HepG2 (cell line): ENCODE data around the gene BST2. TPM values are rescaled to one million over a fixed set of nuclear protein-coding genes. Genes with fewer than 3 reads are reported as not detected.

ENCODE experiments used
- ARNTL ChIP-seq: sonication (generic); formaldehyde crosslinking; IDR thresholded peaks from 2 replicates; pipeline ENCODE4 v1.4.0; 2020; ENCODE audit warnings: mild to moderate bottlenecking, missing genetic modification reagents
- BRD4 ChIP-seq: sonication (generic); formaldehyde crosslinking; IDR thresholded peaks from 2 replicates; pipeline ENCODE4 v1.4.0; 2020; ENCODE audit warnings: missing genetic modification reagents
- HDAC2 ChIP-seq: sonication (generic); formaldehyde crosslinking; IDR thresholded peaks from 2 replicates; pipeline ENCODE4 v1.4.0; 2020; ENCODE audit warnings: missing genetic modification reagents
- KDM2A ChIP-seq: sonication (generic); formaldehyde crosslinking; IDR thresholded peaks from 2 replicates; pipeline ENCODE4 v1.4.0; 2020; ENCODE audit warnings: low read depth, missing genetic modification reagents, borderline replicate concordance
- MAZ ChIP-seq, 2 experiments: sonication (generic) in 1 of 2; formaldehyde crosslinking in 1 of 2; IDR thresholded peaks; 2 replicates each; pipeline versions ENCODE4 v1.5.0 to v1.6.1; 2012 to 2020; ENCODE audit warnings: low read depth in 2 of 2, mild to moderate bottlenecking in 2 of 2, borderline replicate concordance in 1 of 2, improper control_type of control experiment in 1 of 2, low read length in 1 of 2, missing genetic modification reagents in 1 of 2, moderate library complexity in 1 of 2
- PHF21A ChIP-seq: sonication (generic); formaldehyde crosslinking; IDR thresholded peaks from 2 replicates; pipeline ENCODE4 v1.5.0; 2020; ENCODE audit warnings: mild to moderate bottlenecking, missing genetic modification reagents
- PHF8 ChIP-seq: sonication (generic); formaldehyde crosslinking; IDR thresholded peaks from 2 replicates; pipeline ENCODE4 v1.5.0; 2020; ENCODE audit warnings: missing genetic modification reagents
- SAP130 ChIP-seq: IDR thresholded peaks from 2 replicates; pipeline ENCODE4 v1.6.1; 2016; ENCODE audit warnings: low read depth
- ZBTB21 ChIP-seq: sonication (generic); formaldehyde crosslinking; IDR thresholded peaks from 2 replicates; pipeline ENCODE4 v1.4.0; 2020; ENCODE audit warnings: missing genetic modification reagents
- ZBTB7B ChIP-seq: sonication (generic); formaldehyde crosslinking; IDR thresholded peaks from 2 replicates; pipeline ENCODE4 v1.4.0; 2020; ENCODE audit warnings: missing genetic modification reagents
- ZNF205 ChIP-seq: IDR thresholded peaks from 2 replicates; pipeline ENCODE4 v1.6.1; 2018; ENCODE audit warnings: missing biosample characterization, missing genetic modification reagents
- ZNF337 ChIP-seq: sonication (generic); formaldehyde crosslinking; IDR thresholded peaks from 2 replicates; pipeline ENCODE4 v1.5.1; 2020; ENCODE audit warnings: missing genetic modification reagents, low read depth, mild to moderate bottlenecking, borderline replicate concordance
- ZNF713 ChIP-seq: sonication (generic); formaldehyde crosslinking; IDR thresholded peaks from 2 replicates; pipeline ENCODE4 v1.4.0; 2020; ENCODE audit warnings: mild to moderate bottlenecking, missing genetic modification reagents
- polyA plus RNA-seq, 8 experiments: library from polyadenylated mRNA; depleted of rRNA in 3 of 8; stranded (reverse) in 7 of 8; unstranded in 1 of 8; fragments of >200 nt; fragmentation: Illumina TruSeq in 4 of 8; extraction: Trizol in 4 of 8; gene quantifications; 2 replicates each; pipeline versions ENCODE4 v1.2.1 to v1.2.3, GENCODE V29; 2011 to 2016; ENCODE audit warnings: low read depth in 4 of 8, missing spikeins in 1 of 8, mixed read lengths in 1 of 8; ENCODE audit not compliant: insufficient read depth in 1 of 8
- total RNA-seq, 5 experiments: library from RNA; depleted of rRNA; stranded (reverse); fragments of >200 nt; fragmentation: Illumina TruSeq; extraction: Trizol; gene quantifications; 2 replicates each; pipeline ENCODE4 v1.2.3, GENCODE V29; 2016; ENCODE audit warnings: low read depth in 1 of 5
- TF ChIP-seq, protein P1 (sequence below): sonication (generic); formaldehyde crosslinking; IDR thresholded peaks from 2 replicates; pipeline ENCODE4 v1.5.0; 2020; ENCODE audit warnings: missing genetic modification reagents
- TF ChIP-seq, protein P2 (sequence below): sonication (generic); formaldehyde crosslinking; IDR thresholded peaks from 2 replicates; pipeline ENCODE4 v1.5.0; 2020; ENCODE audit warnings: mild to moderate bottlenecking, missing genetic modification reagents
- TF ChIP-seq, protein P3 (sequence below): sonication (generic); formaldehyde crosslinking; IDR thresholded peaks from 2 replicates; pipeline ENCODE4 v1.5.0; 2020; ENCODE audit warnings: mild to moderate bottlenecking, missing genetic modification reagents, moderate library complexity
- TF ChIP-seq, protein P4 (sequence below), 2 experiments: sonication (generic) in 1 of 2; formaldehyde crosslinking in 1 of 2; IDR thresholded peaks; 2 replicates each; pipeline versions ENCODE4 v1.4.0 to v1.6.1; 2018 to 2020; ENCODE audit warnings: missing genetic modification reagents in 2 of 2, borderline replicate concordance in 1 of 2, low read depth in 1 of 2, mild to moderate bottlenecking in 1 of 2, missing biosample characterization in 1 of 2
- TF ChIP-seq, protein P5 (sequence below): sonication (generic); formaldehyde crosslinking; IDR thresholded peaks from 2 replicates; pipeline ENCODE4 v1.8.0; 2023; ENCODE audit warnings: mild to moderate bottlenecking, missing genetic modification reagents

BST2 gene
- total and polyA plus RNA-seq, 2 of the 13 experiments (the other 11 are each of a cell fraction or from before 2014, with no cell fraction given): 58.8 to 93.8 TPM

DNA sequence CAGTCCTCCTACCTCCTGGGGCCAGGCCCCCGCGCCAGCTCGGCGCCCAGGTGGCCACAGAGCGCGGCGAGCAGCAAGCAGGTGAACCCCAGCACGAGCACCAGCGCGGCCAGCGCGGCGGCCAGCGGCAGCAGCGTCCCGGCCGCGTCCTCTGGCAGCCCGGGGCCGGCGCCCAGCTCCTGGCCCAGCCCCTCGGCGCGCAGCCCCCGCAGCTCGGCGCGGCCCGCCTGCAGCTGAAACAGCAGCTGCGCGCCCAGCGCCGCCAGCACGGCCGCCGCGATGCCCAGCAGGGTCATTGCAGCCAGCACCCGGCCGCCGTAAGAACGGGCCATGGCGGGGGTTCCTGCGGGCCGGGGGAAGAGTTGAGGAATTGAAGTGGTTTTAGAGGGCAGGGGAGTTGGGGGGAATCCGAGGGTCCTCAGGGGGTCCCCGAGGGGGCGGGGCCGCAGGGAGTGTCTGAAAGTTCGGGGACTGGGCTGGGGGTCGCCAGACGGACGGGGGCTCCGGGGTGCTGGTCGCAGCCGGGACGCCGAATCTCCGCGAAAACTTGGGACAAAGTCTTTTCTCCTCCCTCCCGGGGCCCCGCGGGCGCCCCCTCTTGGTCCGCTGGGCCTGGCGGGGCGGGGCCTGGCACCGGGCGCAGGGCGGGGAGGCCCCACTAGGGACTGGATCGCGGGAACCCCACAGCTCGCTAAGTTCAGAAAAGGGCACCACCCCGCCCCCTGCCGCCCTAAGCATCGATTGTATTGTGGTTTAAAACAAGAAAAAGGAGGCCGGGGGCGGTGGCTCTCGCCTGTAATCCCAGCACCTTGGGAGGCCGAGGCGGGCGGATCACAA is 42.9 kb upstream of the BST2 start, which contains the start of gene TMEM221 (continued):
- TF ChIP-seq, protein P1, sequence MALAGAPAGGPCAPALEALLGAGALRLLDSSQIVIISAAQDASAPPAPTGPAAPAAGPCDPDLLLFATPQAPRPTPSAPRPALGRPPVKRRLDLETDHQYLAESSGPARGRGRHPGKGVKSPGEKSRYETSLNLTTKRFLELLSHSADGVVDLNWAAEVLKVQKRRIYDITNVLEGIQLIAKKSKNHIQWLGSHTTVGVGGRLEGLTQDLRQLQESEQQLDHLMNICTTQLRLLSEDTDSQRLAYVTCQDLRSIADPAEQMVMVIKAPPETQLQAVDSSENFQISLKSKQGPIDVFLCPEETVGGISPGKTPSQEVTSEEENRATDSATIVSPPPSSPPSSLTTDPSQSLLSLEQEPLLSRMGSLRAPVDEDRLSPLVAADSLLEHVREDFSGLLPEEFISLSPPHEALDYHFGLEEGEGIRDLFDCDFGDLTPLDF (CRISPR knock-in tag): no peak
- TF ChIP-seq, protein P2, sequence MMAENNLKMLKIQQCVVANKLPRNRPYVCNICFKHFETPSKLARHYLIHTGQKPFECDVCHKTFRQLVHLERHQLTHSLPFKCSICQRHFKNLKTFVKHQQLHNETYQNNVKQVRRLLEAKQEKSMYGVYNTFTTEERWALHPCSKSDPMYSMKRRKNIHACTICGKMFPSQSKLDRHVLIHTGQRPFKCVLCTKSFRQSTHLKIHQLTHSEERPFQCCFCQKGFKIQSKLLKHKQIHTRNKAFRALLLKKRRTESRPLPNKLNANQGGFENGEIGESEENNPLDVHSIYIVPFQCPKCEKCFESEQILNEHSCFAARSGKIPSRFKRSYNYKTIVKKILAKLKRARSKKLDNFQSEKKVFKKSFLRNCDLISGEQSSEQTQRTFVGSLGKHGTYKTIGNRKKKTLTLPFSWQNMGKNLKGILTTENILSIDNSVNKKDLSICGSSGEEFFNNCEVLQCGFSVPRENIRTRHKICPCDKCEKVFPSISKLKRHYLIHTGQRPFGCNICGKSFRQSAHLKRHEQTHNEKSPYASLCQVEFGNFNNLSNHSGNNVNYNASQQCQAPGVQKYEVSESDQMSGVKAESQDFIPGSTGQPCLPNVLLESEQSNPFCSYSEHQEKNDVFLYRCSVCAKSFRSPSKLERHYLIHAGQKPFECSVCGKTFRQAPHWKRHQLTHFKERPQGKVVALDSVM (CRISPR knock-in tag): 0 out of 2 replicates have a peak, but pooled peaks have one; percentile 47
- TF ChIP-seq PHF8 (CRISPR knock-in tag) (peak; percentile 29; the same call in 1 of the 2 replicates), BRD4 (CRISPR knock-in tag) (no peak), PHF21A (0 out of 2 replicates have a peak, but pooled peaks have one; percentile 38), SAP130 (CRISPR knock-in tag) (0 out of 2 replicates have a peak, but pooled peaks have one; percentile 16), ZNF337 (no peak), ARNTL (CRISPR knock-in tag) (no peak), ZBTB21 (CRISPR knock-in tag) (no peak), ZNF205 (CRISPR knock-in tag) (no peak), KDM2A (CRISPR knock-in tag) (0 out of 2 replicates have a peak, but pooled peaks have one; percentile 20), ZNF713 (CRISPR knock-in tag) (no peak), MAZ (IDR thresholded peaks at IDR 0.05; ENCODE audit: borderline replicate concordance, low read depth, low read length) (0 out of 2 replicates have a peak, but pooled peaks have one; percentile 41), MAZ (CRISPR knock-in tag; IDR thresholded peaks at IDR 0.05; ENCODE audit: low read depth) (no peak), ZBTB7B (peak; percentile 60), HDAC2 (CRISPR knock-in tag) (0 out of 2 replicates have a peak, but pooled peaks have one; percentile 12)
- TF ChIP-seq, protein P3, sequence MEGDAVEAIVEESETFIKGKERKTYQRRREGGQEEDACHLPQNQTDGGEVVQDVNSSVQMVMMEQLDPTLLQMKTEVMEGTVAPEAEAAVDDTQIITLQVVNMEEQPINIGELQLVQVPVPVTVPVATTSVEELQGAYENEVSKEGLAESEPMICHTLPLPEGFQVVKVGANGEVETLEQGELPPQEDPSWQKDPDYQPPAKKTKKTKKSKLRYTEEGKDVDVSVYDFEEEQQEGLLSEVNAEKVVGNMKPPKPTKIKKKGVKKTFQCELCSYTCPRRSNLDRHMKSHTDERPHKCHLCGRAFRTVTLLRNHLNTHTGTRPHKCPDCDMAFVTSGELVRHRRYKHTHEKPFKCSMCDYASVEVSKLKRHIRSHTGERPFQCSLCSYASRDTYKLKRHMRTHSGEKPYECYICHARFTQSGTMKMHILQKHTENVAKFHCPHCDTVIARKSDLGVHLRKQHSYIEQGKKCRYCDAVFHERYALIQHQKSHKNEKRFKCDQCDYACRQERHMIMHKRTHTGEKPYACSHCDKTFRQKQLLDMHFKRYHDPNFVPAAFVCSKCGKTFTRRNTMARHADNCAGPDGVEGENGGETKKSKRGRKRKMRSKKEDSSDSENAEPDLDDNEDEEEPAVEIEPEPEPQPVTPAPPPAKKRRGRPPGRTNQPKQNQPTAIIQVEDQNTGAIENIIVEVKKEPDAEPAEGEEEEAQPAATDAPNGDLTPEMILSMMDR (CRISPR knock-in tag): peak; percentile 57
- TF ChIP-seq, protein P4, sequence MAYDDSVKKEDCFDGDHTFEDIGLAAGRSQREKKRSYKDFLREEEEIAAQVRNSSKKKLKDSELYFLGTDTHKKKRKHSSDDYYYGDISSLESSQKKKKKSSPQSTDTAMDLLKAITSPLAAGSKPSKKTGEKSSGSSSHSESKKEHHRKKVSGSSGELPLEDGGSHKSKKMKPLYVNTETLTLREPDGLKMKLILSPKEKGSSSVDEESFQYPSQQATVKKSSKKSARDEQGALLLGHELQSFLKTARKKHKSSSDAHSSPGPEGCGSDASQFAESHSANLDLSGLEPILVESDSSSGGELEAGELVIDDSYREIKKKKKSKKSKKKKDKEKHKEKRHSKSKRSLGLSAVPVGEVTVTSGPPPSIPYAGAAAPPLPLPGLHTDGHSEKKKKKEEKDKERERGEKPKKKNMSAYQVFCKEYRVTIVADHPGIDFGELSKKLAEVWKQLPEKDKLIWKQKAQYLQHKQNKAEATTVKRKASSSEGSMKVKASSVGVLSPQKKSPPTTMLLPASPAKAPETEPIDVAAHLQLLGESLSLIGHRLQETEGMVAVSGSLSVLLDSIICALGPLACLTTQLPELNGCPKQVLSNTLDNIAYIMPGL (CRISPR knock-in tag; IDR thresholded peaks at IDR 0.05; ENCODE audit: borderline replicate concordance in 1 of 2, low read depth in 1 of 2): peak; percentile 57 to 60; a peak in 2 of 4 replicates
- TF ChIP-seq, protein P5, sequence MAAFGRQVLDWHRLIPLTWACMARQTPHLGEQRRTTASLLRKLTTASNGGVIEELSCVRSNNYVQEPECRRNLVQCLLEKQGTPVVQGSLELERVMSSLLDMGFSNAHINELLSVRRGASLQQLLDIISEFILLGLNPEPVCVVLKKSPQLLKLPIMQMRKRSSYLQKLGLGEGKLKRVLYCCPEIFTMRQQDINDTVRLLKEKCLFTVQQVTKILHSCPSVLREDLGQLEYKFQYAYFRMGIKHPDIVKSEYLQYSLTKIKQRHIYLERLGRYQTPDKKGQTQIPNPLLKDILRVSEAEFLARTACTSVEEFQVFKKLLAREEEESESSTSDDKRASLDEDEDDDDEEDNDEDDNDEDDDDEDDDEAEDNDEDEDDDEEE: peak; percentile 35; the same call in 1 of the 2 replicates
